Measurements from ENCODE around the gene RBMXL3. TPM values are rescaled to one million over a fixed set of nuclear protein-coding genes. Genes with fewer than 3 reads are reported as not detected.

The RBMXL3 gene
- total RNA-seq, 2 experiments from 2014 or later, result not detected

- Histone ChIP-seq H3K36me3 (ENCODE audit: insufficient read depth, low read length) (no peaks in the 10 kb centered on the region), H3K27ac (ENCODE audit: low read depth in 1 of 2, low read length in 2 of 2) (no peak overlapping the region), H3K27me3 (ENCODE audit: control insufficient read depth in 1 of 2, insufficient read depth in 2 of 2, low read length in 2 of 2) (no peaks in the 10 kb centered on the region), H3K9me3 (ENCODE audit: control insufficient read depth in 1 of 2, insufficient read depth in 1 of 2, low read length in 2 of 2) (no peaks in the 10 kb centered on the region), H3K4me3 (ENCODE audit: low read length) (no peak overlapping the region), H3K4me1 (ENCODE audit: insufficient read depth, low read length) (no peaks in the 10 kb centered on the region)
- Mint-ChIP-seq H3K27ac (no peak overlapping the region), H3K9me3 (no peaks in the 10 kb centered on the region), H3K36me3 (ENCODE audit: low read depth) (no peaks in the 10 kb centered on the region), H3K4me1 (ENCODE audit: low read depth) (no peaks in the 10 kb centered on the region), H3K4me3 (no peak overlapping the region), H3K27me3 (no peaks in the 10 kb centered on the region)
- POLR2A ChIA-PET, result no interaction called here
- TF ChIP-seq, protein P1, sequence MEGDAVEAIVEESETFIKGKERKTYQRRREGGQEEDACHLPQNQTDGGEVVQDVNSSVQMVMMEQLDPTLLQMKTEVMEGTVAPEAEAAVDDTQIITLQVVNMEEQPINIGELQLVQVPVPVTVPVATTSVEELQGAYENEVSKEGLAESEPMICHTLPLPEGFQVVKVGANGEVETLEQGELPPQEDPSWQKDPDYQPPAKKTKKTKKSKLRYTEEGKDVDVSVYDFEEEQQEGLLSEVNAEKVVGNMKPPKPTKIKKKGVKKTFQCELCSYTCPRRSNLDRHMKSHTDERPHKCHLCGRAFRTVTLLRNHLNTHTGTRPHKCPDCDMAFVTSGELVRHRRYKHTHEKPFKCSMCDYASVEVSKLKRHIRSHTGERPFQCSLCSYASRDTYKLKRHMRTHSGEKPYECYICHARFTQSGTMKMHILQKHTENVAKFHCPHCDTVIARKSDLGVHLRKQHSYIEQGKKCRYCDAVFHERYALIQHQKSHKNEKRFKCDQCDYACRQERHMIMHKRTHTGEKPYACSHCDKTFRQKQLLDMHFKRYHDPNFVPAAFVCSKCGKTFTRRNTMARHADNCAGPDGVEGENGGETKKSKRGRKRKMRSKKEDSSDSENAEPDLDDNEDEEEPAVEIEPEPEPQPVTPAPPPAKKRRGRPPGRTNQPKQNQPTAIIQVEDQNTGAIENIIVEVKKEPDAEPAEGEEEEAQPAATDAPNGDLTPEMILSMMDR (IDR thresholded peaks at IDR 0.05), result no peak
- DNase-seq (no peak), ATAC-seq (ENCODE audit: poor library complexity) (no peak)
- intact Hi-C loops (cut with DNase I, micrococcal nuclease), result no loop called here
- CTCF ChIA-PET, result no interaction called here
These were observed 10.7 kb upstream of the RBMXL3 start for GRCh38 chrX:115178473-115178872.

GRCh38 chrX:115183980-115184379 lies 5.2 kb upstream of the RBMXL3 start:
- CTCF ChIA-PET, result no interaction called here
- no peaks in the 10 kb centered on the region for H3K9me3 ChIP-seq (ENCODE audit: control insufficient read depth in 1 of 2, insufficient read depth in 1 of 2, low read length in 2 of 2)
- no peaks in the 10 kb centered on the region for H3K36me3 ChIP-seq (ENCODE audit: insufficient read depth, low read length)
- Mint-ChIP-seq H3K4me3 (no peak overlapping the region), H3K9me3 (peaks cover 2% of the 10 kb centered on the region), H3K4me1 (ENCODE audit: low read depth) (no peaks in the 10 kb centered on the region), H3K27ac (no peak overlapping the region), H3K27me3 (no peaks in the 10 kb centered on the region), H3K36me3 (ENCODE audit: low read depth) (no peaks in the 10 kb centered on the region)
- POLR2A ChIA-PET, result no interaction called here
- DNase-seq (no peak), ATAC-seq (ENCODE audit: poor library complexity) (no peak)
- intact Hi-C loops (cut with DNase I, micrococcal nuclease), result no loop called here
- H3K4me1 ChIP-seq (ENCODE audit: insufficient read depth, low read length), result no peaks in the 10 kb centered on the region
- TF ChIP-seq, protein P1 (IDR thresholded peaks at IDR 0.05), result no peak
- H3K4me3 ChIP-seq (ENCODE audit: low read length), result no peak overlapping the region
- H3K27ac ChIP-seq (ENCODE audit: low read depth in 1 of 2, low read length in 2 of 2), result no peak overlapping the region
- H3K27me3 ChIP-seq (ENCODE audit: control insufficient read depth in 1 of 2, insufficient read depth in 2 of 2, low read length in 2 of 2), result no peaks in the 10 kb centered on the region

GRCh38 chrX:115189646-115190635 lies 731 bp downstream of the RBMXL3 start:
- Histone ChIP-seq H3K4me3 (ENCODE audit: low read length) (no peak overlapping the region), H3K9me3 (ENCODE audit: control insufficient read depth in 1 of 2, insufficient read depth in 1 of 2, low read length in 2 of 2) (peaks cover 0 to 32% of the 10 kb centered on the region in 2 experiments), H3K36me3 (ENCODE audit: insufficient read depth, low read length) (no peaks in the 10 kb centered on the region), H3K27ac (ENCODE audit: low read depth in 1 of 2, low read length in 2 of 2) (no peak overlapping the region), H3K27me3 (ENCODE audit: control insufficient read depth in 1 of 2, insufficient read depth in 2 of 2, low read length in 2 of 2) (no peaks in the 10 kb centered on the region), H3K4me1 (ENCODE audit: insufficient read depth, low read length) (no peaks in the 10 kb centered on the region)
- Mint-ChIP-seq H3K9me3 (peaks cover 2% of the 10 kb centered on the region), H3K27ac (no peak overlapping the region), H3K36me3 (ENCODE audit: low read depth) (no peaks in the 10 kb centered on the region), H3K4me3 (no peak overlapping the region), H3K27me3 (no peaks in the 10 kb centered on the region), H3K4me1 (ENCODE audit: low read depth) (no peaks in the 10 kb centered on the region)
- ChIA-PET POLR2A (no interaction called here), CTCF (no interaction called here)
- intact Hi-C loops (cut with DNase I, micrococcal nuclease), result no loop called here
- DNase-seq (no peak), ATAC-seq (ENCODE audit: poor library complexity) (no peak)
- TF ChIP-seq, protein P1 (IDR thresholded peaks at IDR 0.05), result no peak
